Glutamatergic neuron (in vitro differentiated cells): ENCODE data around the gene NR2C1. TPM values are rescaled to one million over a fixed set of nuclear protein-coding genes. Genes with fewer than 3 reads are reported as not detected.
"Not testable (repeated sequence)": the region's sequence is repeated elsewhere in the genome, so short reads cannot be mapped to it uniquely, and the experiment has no call there.

Experiments
- DNase-seq: peaks from one replicate; pipeline ENCODE4 v3.0.0; 2022
- H3K27ac Mint-ChIP-seq: one replicate; pipeline ENCODE4 v1.8.0; 2020; ENCODE audit warnings: mild to moderate bottlenecking, mixed read lengths, inconsistent platforms; ENCODE audit not compliant: unreplicated experiment
- H3K27me3 Mint-ChIP-seq: one replicate; pipeline ENCODE4 v1.8.0; 2020; ENCODE audit warnings: mild to moderate bottlenecking, moderate library complexity, mixed read lengths, inconsistent platforms; ENCODE audit not compliant: unreplicated experiment
- H3K36me3 Mint-ChIP-seq: one replicate; pipeline ENCODE4 v1.8.0; 2020; ENCODE audit warnings: mild to moderate bottlenecking, mixed read lengths, inconsistent platforms; ENCODE audit not compliant: unreplicated experiment
- H3K4me1 Mint-ChIP-seq: one replicate; pipeline ENCODE4 v1.8.0; 2020; ENCODE audit warnings: mild to moderate bottlenecking, low read depth, mixed read lengths, inconsistent platforms; ENCODE audit not compliant: unreplicated experiment
- H3K4me3 Mint-ChIP-seq: one replicate; pipeline ENCODE4 v1.8.0; 2020; ENCODE audit warnings: mild to moderate bottlenecking, mixed read lengths, inconsistent platforms; ENCODE audit not compliant: unreplicated experiment
- H3K9me3 Mint-ChIP-seq: one replicate; pipeline ENCODE4 v1.8.0; 2020; ENCODE audit warnings: mild to moderate bottlenecking, moderate library complexity, mixed read lengths, inconsistent platforms; ENCODE audit not compliant: unreplicated experiment
- CTCF ChIP-seq: fragments of 200-600 bp; sonication (generic); IDR thresholded peaks from one replicate; pipeline ENCODE4 v1.5.0; 2021; ENCODE audit not compliant: partially characterized antibody, unreplicated experiment
- total RNA-seq: library from RNA; stranded (reverse); fragmentation: NEBNext Ultra II Directional; extraction: Animal tissue kit (Norgen Biotek cat#: 25700); gene quantifications from one replicate; pipeline ENCODE4 v1.2.1, GENCODE V29; 2021; ENCODE audit not compliant: unreplicated experiment

NR2C1 gene
- total RNA-seq, 1 donor from 2014 or later, result 63.8 TPM

- Mint-ChIP-seq H3K36me3 (no peaks in the 10 kb centered on the region), H3K4me1 (peaks cover 2% of the 10 kb centered on the region), H3K27ac (no peak overlapping the region), H3K4me3 (no peak overlapping the region), H3K27me3 (no peaks in the 10 kb centered on the region), H3K9me3 (no peaks in the 10 kb centered on the region)
- DNase-seq, result no peak
- TF ChIP-seq CTCF, result no peak
Measured at GRCh38 chr12:94997726-94998125, 75.7 kb downstream of the NR2C1 start.

GRCh38 chr12:94997061-94997460 is 76.4 kb downstream of the NR2C1 start:
- Mint-ChIP-seq H3K27ac (no peak overlapping the region), H3K4me1 (no peaks in the 10 kb centered on the region), H3K36me3 (no peaks in the 10 kb centered on the region), H3K9me3 (no peaks in the 10 kb centered on the region), H3K27me3 (no peaks in the 10 kb centered on the region), H3K4me3 (no peak overlapping the region)
- TF ChIP-seq CTCF, result no peak
- DNase-seq, result no peak

- Mint-ChIP-seq H3K4me3 (no peak overlapping the region), H3K27ac (no peak overlapping the region)
Measured at GRCh38 chr12:94994312-94994711, 79.1 kb downstream of the NR2C1 start.

GRCh38 chr12:94993855-94994254 is 79.6 kb downstream of the NR2C1 start:
- H3K36me3 Mint-ChIP-seq, H3K9me3 Mint-ChIP-seq, H3K4me3 Mint-ChIP-seq, DNase-seq, H3K4me1 Mint-ChIP-seq, H3K27ac Mint-ChIP-seq, H3K27me3 Mint-ChIP-seq: not testable (repeated sequence)

More at GRCh38 chr12:94994312-94994711, 79.1 kb downstream of the NR2C1 start:
- H3K27me3 Mint-ChIP-seq, result no peaks in the 10 kb centered on the region
- H3K36me3 Mint-ChIP-seq, result no peaks in the 10 kb centered on the region
- H3K9me3 Mint-ChIP-seq, result no peaks in the 10 kb centered on the region
- no peaks in the 10 kb centered on the region for H3K4me1 Mint-ChIP-seq
- DNase-seq, result no peak
- no peak for TF ChIP-seq CTCF

GRCh38 chr12:94990222-94990621 is 83.2 kb downstream of the NR2C1 start:
- no peak overlapping the region for H3K27ac Mint-ChIP-seq
- TF ChIP-seq CTCF, result no peak
- H3K36me3 Mint-ChIP-seq, result no peaks in the 10 kb centered on the region
- H3K9me3 Mint-ChIP-seq, result no peaks in the 10 kb centered on the region
- no peak for DNase-seq
- peaks cover 2% of the 10 kb centered on the region for H3K4me1 Mint-ChIP-seq
- H3K27me3 Mint-ChIP-seq, result no peaks in the 10 kb centered on the region
- H3K4me3 Mint-ChIP-seq, result no peak overlapping the region

GRCh38 chr12:94988471-94988870 is 84.9 kb downstream of the NR2C1 start:
- no peak overlapping the region for H3K4me3 Mint-ChIP-seq
- H3K4me1 Mint-ChIP-seq, result peaks cover 2% of the 10 kb centered on the region
- H3K27ac Mint-ChIP-seq, result no peak overlapping the region
- no peaks in the 10 kb centered on the region for H3K36me3 Mint-ChIP-seq
- DNase-seq, result no peak
- H3K27me3 Mint-ChIP-seq, result no peaks in the 10 kb centered on the region
- TF ChIP-seq CTCF, result no peak
- H3K9me3 Mint-ChIP-seq, result no peaks in the 10 kb centered on the region
